ENCODE results near the gene FXYD6. TPM values are rescaled to one million over a fixed set of nuclear protein-coding genes. Genes with fewer than 3 reads are reported as not detected.
"Not testable (repeated sequence)": the region's sequence is repeated elsewhere in the genome, so short reads cannot be mapped to it uniquely, and the experiment has no call there.

FXYD6 gene, protein sequence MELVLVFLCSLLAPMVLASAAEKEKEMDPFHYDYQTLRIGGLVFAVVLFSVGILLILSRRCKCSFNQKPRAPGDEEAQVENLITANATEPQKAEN
- 10 to 100 TPM; 16.8 to 23.9 TPM for total RNA-seq

DNA sequence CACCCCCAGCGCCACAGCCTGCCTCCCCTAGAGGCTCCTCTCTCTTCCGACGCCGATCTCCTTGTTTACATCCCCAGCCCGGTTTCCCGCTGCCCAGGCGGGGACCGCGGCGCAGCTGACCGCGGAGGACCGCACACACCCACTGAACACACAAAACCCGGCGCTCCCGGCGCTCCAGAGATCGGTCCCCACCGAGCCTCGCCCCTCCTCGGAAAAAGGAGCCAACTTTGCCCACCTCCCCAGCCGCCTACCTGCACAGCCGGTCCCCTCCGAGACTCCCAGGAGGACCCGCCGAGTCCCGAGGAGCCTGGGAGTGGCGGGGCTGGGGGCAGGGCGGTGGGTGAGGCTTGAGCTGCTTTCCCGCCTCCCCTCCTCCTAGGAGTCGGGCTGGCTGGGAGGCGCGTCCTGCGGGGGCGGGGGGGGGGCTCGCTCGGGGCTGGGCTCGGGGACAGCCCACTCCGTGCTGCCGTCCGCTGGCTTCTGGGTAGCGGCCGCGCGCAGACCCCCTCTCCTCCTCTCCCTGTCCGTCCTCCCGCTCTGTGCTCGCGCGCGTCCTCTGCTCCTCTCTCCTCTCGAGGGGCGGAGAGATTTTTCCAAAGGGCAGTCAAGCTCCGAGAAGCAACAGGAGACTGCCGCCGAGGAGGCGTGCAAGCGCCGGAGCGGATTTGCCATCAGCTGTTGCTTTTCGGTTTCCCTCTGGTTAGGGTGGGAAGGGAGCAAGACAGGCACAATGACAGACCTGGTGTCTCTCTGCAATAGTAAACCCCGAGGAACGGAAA is at the start of gene FXYD6:
FXYD6 (minus strand) TSS at position 318 of the 779 bp plus-strand sequence. CDS start 33,882 bp downstream, outside the sequence.
- intact Hi-C loops (cut with DNase I), result no loop called here
- ATAC-seq (peak; percentile 58), DNase-seq (peak in 3 of 4 donors; percentile 28 to 32 (median 30))
- peak within 1 kb of the TSS in 2 of 4 donors; percentile 15 for H3K27ac ChIP-seq
- no peaks in the 10 kb centered on the region for H3K36me3 ChIP-seq (replicated peaks in 1 of 2; ENCODE audit: insufficient read depth in 1 of 2, low read depth in 2 of 2)
- H3K4me3 ChIP-seq, result no peak within 1 kb of the TSS
- H3K4me1 ChIP-seq, result peaks cover 17% of the 10 kb centered on the region
- peaks cover 0 to 7% of the 10 kb centered on the region in 2 donors for H3K27me3 ChIP-seq
- TF ChIP-seq POLR2A (IDR thresholded peaks at IDR 0.05), result no peak
- TF ChIP-seq, protein P1, sequence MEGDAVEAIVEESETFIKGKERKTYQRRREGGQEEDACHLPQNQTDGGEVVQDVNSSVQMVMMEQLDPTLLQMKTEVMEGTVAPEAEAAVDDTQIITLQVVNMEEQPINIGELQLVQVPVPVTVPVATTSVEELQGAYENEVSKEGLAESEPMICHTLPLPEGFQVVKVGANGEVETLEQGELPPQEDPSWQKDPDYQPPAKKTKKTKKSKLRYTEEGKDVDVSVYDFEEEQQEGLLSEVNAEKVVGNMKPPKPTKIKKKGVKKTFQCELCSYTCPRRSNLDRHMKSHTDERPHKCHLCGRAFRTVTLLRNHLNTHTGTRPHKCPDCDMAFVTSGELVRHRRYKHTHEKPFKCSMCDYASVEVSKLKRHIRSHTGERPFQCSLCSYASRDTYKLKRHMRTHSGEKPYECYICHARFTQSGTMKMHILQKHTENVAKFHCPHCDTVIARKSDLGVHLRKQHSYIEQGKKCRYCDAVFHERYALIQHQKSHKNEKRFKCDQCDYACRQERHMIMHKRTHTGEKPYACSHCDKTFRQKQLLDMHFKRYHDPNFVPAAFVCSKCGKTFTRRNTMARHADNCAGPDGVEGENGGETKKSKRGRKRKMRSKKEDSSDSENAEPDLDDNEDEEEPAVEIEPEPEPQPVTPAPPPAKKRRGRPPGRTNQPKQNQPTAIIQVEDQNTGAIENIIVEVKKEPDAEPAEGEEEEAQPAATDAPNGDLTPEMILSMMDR (IDR thresholded peaks at IDR 0.05), result no peak
- H3K9me3 ChIP-seq, result no peaks in the 10 kb centered on the region
- WGBS, 2 donors, result 1% methylated on average over 43 to 55 of the region's 63 CpGs

GRCh38 chr11:117926166-117926565 is 49.7 kb upstream of the FXYD6 start:
- 59 to 75% methylated on average over 6 to 7 of the region's 7 CpGs for WGBS, 2 donors

DNA sequence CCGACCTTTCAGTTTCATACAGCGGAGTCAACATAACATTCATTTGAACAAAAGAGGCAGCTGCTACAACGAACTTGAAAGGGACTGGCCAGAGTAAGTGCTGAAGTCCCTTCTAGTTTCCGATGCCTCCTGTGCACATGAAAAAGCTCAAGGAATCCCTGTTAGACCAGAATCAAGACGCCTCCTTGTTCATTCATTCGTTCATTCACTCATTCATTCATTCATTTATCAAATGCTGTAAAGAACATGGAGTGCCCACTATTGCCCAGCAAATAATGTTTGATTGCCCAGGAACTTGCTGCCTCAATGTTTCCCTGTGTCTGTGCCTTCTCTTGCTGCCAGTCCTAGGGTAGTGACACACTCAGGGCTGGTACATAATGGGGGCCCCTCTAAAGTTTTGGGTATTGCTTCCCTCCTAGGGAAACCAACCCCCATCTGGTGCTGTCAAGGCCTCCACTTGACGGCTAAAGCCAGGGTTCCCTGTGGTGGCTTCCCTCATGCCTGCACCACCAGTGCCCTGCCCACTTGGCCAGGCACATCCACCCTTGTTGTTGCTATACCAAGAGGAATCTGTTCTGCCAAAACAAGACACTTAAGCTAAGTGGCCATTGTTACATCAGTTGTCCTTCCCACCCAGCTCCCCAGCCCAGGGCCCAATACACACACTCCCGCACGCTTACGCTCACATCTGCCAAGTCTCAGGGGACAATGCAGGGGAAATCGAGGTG is 48.9 kb upstream of the FXYD6 start:
- H3K4me1 ChIP-seq, result peaks cover 12% of the 10 kb centered on the region
- H3K27me3 ChIP-seq, result no peaks in the 10 kb centered on the region
- intact Hi-C loops (cut with DNase I), result no loop called here
- no peak for ATAC-seq
- H3K27ac ChIP-seq, result no peak overlapping the region
- no peaks in the 10 kb centered on the region for H3K36me3 ChIP-seq (replicated peaks in 1 of 2; ENCODE audit: insufficient read depth in 1 of 2, low read depth in 2 of 2)
- TF ChIP-seq POLR2A (IDR thresholded peaks at IDR 0.05), result no peak
- TF ChIP-seq, protein P1 (IDR thresholded peaks at IDR 0.05), result no peak
- H3K4me3 ChIP-seq, result no peak overlapping the region
- no peak for DNase-seq
- WGBS, 2 donors, result 69% methylated on average over 10 to 11 of the region's 11 CpGs
- no peaks in the 10 kb centered on the region for H3K9me3 ChIP-seq

More at GRCh38 chr11:117926166-117926565, 49.7 kb upstream of the FXYD6 start:
- H3K4me3 ChIP-seq; H3K27me3 ChIP-seq; DNase-seq; H3K36me3 ChIP-seq (replicated peaks in 1 of 2; ENCODE audit: insufficient read depth in 1 of 2, low read depth in 2 of 2); H3K9me3 ChIP-seq; H3K27ac ChIP-seq; ATAC-seq; intact Hi-C loops (cut with DNase I): not testable (repeated sequence)
- peaks cover 12% of the 10 kb centered on the region for H3K4me1 ChIP-seq

DNA sequence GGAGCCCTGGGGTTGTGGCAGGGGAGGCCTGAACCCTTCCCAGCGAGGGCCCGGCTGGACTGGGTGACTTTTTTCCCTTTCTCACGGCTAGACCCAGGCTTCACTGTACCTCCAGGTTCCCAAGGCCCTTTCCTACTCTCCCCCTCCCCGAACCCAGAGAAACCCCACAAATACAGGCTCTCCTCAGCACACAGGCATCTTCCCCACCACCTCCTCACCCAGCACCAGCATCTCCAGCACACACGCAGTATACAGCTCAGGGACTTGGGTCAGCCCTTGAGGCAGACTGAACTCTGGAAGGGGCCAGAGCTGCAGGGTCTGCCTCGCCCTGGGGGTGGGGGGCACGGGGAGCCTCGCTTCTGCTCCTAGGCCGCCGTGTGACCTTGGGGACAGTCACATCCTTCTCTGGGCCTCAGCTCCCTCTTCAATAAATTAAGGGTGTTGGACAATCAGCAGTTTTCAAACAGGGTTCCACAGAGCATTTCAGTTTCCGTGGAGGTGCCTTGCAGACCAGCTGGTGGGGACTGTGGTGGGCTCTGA is 48.2 kb upstream of the FXYD6 start:
- no peak for ATAC-seq
- DNase-seq, result no peak
- intact Hi-C loops (cut with DNase I), result no loop called here

More for the DNA sequence above, 48.2 kb upstream of the FXYD6 start:
- 70 to 78% methylated on average over 11 of the region's 11 CpGs for WGBS, 2 donors
- no peak for TF ChIP-seq POLR2A (IDR thresholded peaks at IDR 0.05)
- TF ChIP-seq, protein P1 (IDR thresholded peaks at IDR 0.05), result no peak
- Histone ChIP-seq H3K27ac (no peak overlapping the region), H3K4me1 (peaks cover 11% of the 10 kb centered on the region), H3K36me3 (replicated peaks in 1 of 2; ENCODE audit: insufficient read depth in 1 of 2, low read depth in 2 of 2) (no peaks in the 10 kb centered on the region), H3K27me3 (no peaks in the 10 kb centered on the region), H3K4me3 (no peak overlapping the region), H3K9me3 (no peaks in the 10 kb centered on the region)
